ENCODE measurements around the gene HS3ST4.
A peak's percentile ranks its signal among the peaks of the same experiment; 100 is the strongest.

Gene HS3ST4

GRCh38 chr16:25828510-25828909 is 136.8 kb downstream of the HS3ST4 start:
- no peak for DNase-seq (ENCODE audit: low read depth)

GRCh38 chr16:25832291-25832690 is 140.5 kb downstream of the HS3ST4 start:
- no peak for DNase-seq (ENCODE audit: low read depth)

DNA sequence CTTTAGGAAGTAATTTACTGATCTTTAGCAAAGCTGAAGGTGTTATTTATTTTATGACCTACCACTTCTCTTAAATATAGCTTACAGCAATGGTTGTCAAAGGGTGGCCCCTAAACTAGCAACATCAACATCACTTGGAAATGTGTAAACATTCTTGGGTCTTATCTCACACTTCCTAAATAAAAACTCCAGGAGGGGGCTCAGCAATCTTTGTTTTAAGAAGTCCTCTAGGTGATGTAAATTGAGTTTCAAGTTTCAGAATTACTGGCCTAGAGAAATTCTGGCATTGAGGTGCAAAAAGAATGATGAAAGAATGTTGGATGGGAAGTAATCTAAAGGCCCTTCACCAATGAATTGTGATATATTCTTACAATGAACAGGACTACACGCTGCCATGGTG is 142.3 kb downstream of the HS3ST4 start:
- no peak for DNase-seq (ENCODE audit: low read depth)

GRCh38 chr16:25835126-25835525 is 143.4 kb downstream of the HS3ST4 start:
- DNase-seq (ENCODE audit: low read depth) = no peak

DNA sequence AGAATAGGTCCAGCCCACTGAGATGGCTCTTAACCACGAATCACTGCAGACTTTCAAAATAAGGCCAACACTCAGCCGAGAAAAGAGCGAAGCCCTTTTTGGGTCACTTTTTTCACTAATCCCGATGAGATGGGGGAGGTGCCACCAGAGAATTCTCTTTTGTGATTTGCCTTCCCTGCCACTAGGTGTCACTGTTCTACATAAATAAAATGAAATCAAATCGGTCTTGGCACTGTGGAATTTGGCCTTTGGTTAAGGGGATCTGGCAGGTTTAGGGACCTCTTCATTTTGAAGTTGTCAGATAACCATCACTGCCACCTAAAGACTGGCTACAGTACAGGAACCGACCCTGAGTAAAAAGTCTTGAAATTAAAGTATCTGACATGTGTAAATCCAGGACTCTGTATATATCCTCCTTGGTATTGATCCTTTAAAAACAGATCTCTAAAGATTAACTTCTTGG is 147.0 kb downstream of the HS3ST4 start:
- DNase-seq (ENCODE audit: low read depth) = peak; percentile 36

- no peak for DNase-seq (ENCODE audit: low read depth)
Observed at GRCh38 chr16:25841761-25842160, 150.0 kb downstream of the HS3ST4 start.

DNA sequence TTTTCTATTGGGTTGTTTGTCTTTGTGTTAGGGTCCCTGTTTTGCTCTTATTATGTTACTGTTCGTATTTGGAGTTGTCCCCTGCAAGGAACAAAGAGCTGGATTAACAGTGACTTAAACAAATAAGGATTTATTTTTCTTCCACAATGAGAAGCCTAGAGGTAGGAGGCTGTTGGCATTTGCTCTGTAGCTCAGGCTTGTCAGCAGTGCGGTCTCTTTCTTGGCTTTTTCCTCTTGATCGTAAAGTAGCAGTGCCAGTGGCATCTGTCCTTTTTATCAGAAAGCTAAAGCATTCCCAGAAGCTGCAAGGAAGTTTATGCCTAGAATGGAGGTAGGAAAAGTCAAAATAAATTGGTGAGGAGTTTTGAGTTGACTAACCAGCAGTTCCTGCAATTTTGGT is 154.1 kb downstream of the HS3ST4 start:
- DNase-seq (ENCODE audit: low read depth) = no peak

GRCh38 chr16:25854141-25854540 is 162.4 kb downstream of the HS3ST4 start:
- DNase-seq (ENCODE audit: low read depth) = no peak

GRCh38 chr16:25855063-25855462 is 163.3 kb downstream of the HS3ST4 start:
- DNase-seq (ENCODE audit: low read depth) = no peak

- no peak for DNase-seq (ENCODE audit: low read depth)
Observed at GRCh38 chr16:25855818-25856217, 164.1 kb downstream of the HS3ST4 start.

- no peak for DNase-seq (ENCODE audit: low read depth)
Observed at GRCh38 chr16:25859645-25860044, 167.9 kb downstream of the HS3ST4 start.

DNA sequence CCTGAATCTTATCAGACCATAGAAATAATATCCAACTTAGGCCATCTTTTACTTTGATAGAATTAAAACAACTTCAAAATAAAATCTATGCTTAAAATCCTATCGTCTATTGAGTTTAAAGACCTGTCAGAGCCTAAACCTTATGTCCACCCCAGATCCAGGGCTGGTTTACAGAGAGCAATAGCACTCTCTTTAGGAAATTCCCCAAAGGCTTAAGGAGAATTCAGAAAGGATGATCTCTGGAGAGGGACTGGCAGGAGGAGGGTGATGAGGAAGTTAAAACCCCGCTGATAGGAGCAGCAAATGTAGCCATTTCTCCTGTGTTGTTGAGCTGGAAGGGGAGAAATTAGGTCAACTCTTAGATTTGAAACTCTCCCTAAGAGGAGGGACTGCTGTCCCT is 175.3 kb downstream of the HS3ST4 start:
- DNase-seq (ENCODE audit: low read depth) = no peak

DNA sequence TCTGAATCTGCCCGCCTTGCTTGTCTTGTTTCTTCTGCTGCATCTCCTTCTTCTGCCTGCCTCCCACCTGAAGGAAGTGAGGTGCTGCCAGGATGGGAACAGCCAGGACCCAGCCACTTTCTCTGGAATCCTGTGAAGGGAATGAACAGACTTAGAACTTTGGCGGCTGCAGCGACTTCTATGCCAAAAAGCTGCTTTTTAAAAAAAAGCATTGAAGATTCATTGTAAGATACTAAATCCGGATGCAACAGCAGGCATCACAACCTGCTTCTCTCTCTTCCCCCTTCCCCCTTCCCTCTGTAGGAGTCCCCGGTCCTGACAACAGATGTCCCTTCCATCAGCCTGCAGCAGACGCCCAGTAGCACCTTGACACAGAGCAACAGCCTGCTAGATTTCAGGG is 176.3 kb downstream of the HS3ST4 start:
- DNase-seq (ENCODE audit: low read depth) = no peak

DNA sequence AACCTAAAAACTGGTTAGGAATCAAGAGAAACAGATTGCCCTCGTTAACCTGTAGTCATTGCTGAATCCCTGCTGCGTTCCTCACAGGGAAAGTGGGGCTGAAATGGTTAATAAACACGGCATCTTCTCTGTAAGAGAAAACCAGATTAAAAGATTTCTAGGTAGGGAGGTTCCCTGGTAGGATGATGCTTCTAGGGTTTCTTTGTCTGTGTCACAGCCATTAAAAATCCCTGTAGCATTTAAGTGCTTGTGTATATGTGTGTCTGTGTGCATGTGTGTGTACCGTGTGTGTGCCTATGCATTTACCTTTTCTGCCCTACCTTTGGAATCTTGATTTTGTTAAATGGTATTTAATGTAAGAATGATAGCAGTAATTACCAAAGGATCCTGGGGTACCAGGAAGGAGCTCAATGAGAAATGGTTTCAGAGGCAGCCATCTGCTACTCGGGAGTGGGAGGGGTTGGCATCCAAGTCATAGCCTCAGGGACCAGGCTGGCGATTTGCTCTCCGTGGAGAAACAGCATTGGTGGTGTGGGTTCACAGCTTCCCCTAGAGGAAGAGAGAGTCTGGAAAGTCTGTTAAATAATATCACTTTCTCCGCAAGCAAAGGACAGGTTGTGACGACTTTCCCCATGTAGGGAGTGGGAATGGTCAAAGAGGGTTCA is 177.1 kb downstream of the HS3ST4 start:
- no peak for DNase-seq (ENCODE audit: low read depth)

DNA sequence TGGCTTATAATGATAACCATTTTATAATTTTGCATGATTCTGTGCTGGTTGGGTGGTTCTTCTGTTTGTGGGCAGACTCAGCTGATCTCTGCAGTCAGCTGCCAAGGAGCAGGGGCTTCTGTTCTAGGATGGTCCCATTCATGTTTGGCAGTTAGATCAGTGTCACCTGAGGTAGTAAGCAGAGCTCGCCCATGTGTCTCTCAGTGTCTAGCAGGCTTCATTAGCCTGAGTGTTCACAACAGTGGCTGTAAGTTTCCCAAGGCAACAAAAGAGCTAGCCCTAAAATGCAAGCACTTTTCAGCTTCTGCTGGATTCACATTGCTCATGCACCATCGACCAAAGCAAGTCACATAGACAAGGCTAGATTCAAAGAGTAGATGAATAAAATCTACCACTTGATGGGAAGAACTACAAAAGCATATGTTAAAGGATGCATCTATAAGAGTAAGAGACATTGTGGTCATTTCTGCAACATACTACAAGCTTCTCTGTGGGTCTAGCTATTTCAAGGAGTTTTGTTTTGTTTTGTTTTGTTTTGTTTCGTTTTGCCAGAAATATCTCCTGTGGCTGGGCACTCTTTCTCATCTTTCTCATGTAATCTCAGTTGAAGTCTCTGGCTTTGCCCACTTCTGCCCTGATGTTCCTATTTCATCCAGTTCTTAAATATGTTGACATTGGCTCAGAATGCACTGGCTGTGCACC is 180.8 kb downstream of the HS3ST4 start:
- no peak for DNase-seq (ENCODE audit: low read depth)

GRCh38 chr16:25874196-25874595 is 182.4 kb downstream of the HS3ST4 start:
- DNase-seq (ENCODE audit: low read depth) = no peak

DNA sequence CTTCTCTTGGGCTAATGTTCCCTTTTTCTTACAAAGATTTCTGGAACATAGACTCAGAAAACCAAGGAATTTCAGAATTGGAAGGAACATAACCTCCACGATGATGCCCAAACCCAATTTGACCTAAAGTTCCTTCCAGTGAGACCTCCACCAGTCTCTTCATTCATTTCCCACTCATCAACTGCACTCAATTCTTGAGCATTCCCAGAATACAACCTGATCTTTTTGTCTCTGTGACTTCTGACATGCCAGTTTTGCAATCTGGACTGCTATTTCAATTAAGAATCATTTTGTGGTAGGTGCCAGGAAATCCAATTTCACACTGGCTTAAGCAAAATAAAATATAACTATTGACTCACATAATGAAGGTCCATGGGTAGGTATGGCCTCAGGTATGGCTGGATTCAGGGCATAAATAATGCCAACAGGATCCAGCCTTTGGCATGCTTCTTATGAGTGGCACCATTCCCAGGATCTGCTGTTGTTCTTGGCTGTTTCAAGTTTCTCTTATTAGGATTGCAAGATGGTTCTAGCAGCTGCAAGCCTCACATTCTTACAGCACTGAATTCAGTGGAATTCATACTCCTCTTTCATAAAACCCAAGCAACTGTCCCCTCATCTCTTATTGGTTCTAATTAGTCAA is 184.3 kb downstream of the HS3ST4 start:
- no peak for DNase-seq (ENCODE audit: low read depth)

GRCh38 chr16:25877103-25877502 is 185.3 kb downstream of the HS3ST4 start:
- DNase-seq (ENCODE audit: low read depth) = no peak

GRCh38 chr16:25886598-25886997 is 194.8 kb downstream of the HS3ST4 start:
- DNase-seq (ENCODE audit: low read depth) = no peak

DNA sequence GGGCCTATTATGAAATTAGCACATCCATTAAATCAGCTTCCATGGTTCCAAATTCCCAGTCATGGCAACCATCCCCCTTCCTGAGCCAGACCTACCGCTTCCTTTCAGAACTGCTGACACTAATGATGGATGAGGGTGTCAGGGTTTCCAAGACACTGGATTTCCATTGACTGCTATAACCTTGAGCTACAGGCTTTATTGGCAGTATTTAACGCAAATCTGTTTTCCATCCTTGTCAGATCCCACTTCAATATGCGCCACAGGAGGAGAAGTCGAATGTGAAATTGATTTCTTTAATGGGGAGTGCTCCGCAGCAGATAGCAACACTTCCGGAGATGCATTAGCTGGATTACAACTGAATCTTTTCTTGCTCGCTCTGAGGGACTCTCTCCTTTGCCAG is 197.1 kb downstream of the HS3ST4 start:
- no peak for DNase-seq (ENCODE audit: low read depth)

GRCh38 chr16:25893332-25893731 is 201.6 kb downstream of the HS3ST4 start:
- no peak for DNase-seq (ENCODE audit: low read depth)

DNA sequence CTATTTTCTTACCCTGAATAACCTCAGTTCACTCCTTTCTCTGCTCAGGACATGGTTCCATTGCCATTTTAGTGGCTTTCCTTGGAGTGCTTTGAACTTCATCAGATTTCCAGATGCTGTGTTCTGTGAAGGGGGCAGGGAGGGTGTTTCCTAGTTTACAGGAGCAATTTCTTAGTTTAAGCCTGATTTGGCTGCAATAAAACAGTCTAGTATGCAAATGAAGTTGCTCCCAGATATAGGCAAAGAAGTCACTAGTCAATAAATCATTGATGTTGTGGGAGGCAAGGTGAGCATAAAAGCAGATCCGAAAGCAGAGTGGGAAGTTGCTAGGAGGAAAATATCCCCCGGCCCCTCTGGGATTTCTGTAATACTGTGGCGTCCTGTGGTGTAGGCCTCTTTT is 202.3 kb downstream of the HS3ST4 start:
- no peak for DNase-seq (ENCODE audit: low read depth)

- no peak for DNase-seq (ENCODE audit: low read depth)
Observed at GRCh38 chr16:25895380-25895779, 203.6 kb downstream of the HS3ST4 start.

Data from amniotic epithelial cell (primary cell).